CD14-positive monocyte (primary cell): Measurements from ENCODE around the gene ACVR2B. TPM values are rescaled to one million over a fixed set of nuclear protein-coding genes. Genes with fewer than 3 reads are reported as not detected.

Source experiments
- DNase-seq, 3 donors: peaks; one replicate each; pipeline ENCODE4 v3.0.0-alpha.2; 2011 to 2022
- H2AFZ ChIP-seq: 2 replicates; pipeline ENCODE4 v1.6.0; 2012; ENCODE audit warnings: mild to moderate bottlenecking, low read depth, low read length, inconsistent platforms; ENCODE audit not compliant: insufficient read depth, poor library complexity, severe bottlenecking
- H3K27ac ChIP-seq, 2 donors: 1 replicate in 1 of 2; 2 replicates in 1 of 2; pipeline ENCODE4 v1.5.1; 2012 to 2013; ENCODE audit warnings: low read length in 2 of 2, control low read depth in 1 of 2, inconsistent platforms in 1 of 2, low read depth in 1 of 2, mild to moderate bottlenecking in 1 of 2
- H3K27me3 ChIP-seq, 2 donors: one replicate each; pipeline versions ENCODE4 v1.6.0 to v1.6.1; 2011 to 2013; ENCODE audit warnings: low read length in 2 of 2; ENCODE audit not compliant: control insufficient read depth in 2 of 2, insufficient read depth in 2 of 2
- H3K36me3 ChIP-seq, 2 donors: replicated peaks in 1 of 2; 1 replicate in 1 of 2; 2 replicates in 1 of 2; pipeline versions ENCODE4 v1.5.1 to v1.6.1; 2012 to 2013; ENCODE audit warnings: low read length in 2 of 2, control low read depth in 1 of 2, inconsistent platforms in 1 of 2, mild to moderate bottlenecking in 1 of 2; ENCODE audit not compliant: insufficient read depth in 2 of 2, control insufficient read depth in 1 of 2
- H3K4me1 ChIP-seq, 2 donors: 1 replicate in 1 of 2; 2 replicates in 1 of 2; pipeline versions ENCODE4 v1.5.1 to v1.6.1; 2012 to 2013; ENCODE audit warnings: low read length in 2 of 2, control low read depth in 1 of 2, inconsistent platforms in 1 of 2, mild to moderate bottlenecking in 1 of 2, moderate library complexity in 1 of 2; ENCODE audit not compliant: insufficient read depth in 2 of 2, control insufficient read depth in 1 of 2
- H3K4me2 ChIP-seq: replicated peaks from 2 replicates; pipeline ENCODE3; 2012; ENCODE audit warnings: low read length, moderate library complexity, mild to moderate bottlenecking; ENCODE audit not compliant: poor library complexity, severe bottlenecking; ENCODE audit errors: extremely low read depth
- H3K4me3 ChIP-seq, 3 experiments: fragments of 200-600 bp in 1 of 3; sonication (generic) in 1 of 3; replicated peaks in 1 of 3; 1 replicate in 2 of 3; 2 replicates in 1 of 3; pipeline ENCODE4 v1.5.1; 2011 to 2013; ENCODE audit warnings: low read length in 3 of 3, mild to moderate bottlenecking in 3 of 3, control low read depth in 2 of 3, low read depth in 2 of 3, inconsistent platforms in 1 of 3, moderate library complexity in 1 of 3
- H3K79me2 ChIP-seq: 2 replicates; pipeline ENCODE4 v1.6.0; 2012; ENCODE audit warnings: mild to moderate bottlenecking, control low read depth, inconsistent platforms, low read length, moderate library complexity; ENCODE audit not compliant: insufficient read depth
- H3K9ac ChIP-seq: 2 replicates; pipeline ENCODE4 v1.6.0; 2017; ENCODE audit warnings: low read length, mild to moderate bottlenecking; ENCODE audit not compliant: insufficient read depth, poor library complexity, severe bottlenecking
- H3K9me3 ChIP-seq, 2 donors: replicated peaks in 1 of 2; 1 replicate in 1 of 2; 2 replicates in 1 of 2; pipeline versions ENCODE4 v1.5.1 to v1.6.1; 2012 to 2013; ENCODE audit warnings: low read length in 2 of 2, control low read depth in 1 of 2; ENCODE audit not compliant: control insufficient read depth in 1 of 2, insufficient read depth in 1 of 2
- H4K20me1 ChIP-seq: 2 replicates; pipeline ENCODE4 v1.6.0; 2012; ENCODE audit warnings: mild to moderate bottlenecking, low read length, control low read depth, moderate library complexity; ENCODE audit not compliant: insufficient read depth
- H3K27ac Mint-ChIP-seq, 7 donors: one replicate each; pipeline ENCODE4 v1.8.0; 2020; ENCODE audit warnings: mild to moderate bottlenecking in 7 of 7, mixed read lengths in 7 of 7, moderate library complexity in 6 of 7, inconsistent platforms in 2 of 7
- H3K27me3 Mint-ChIP-seq, 3 donors: one replicate each; pipeline ENCODE4 v1.8.0; 2021 to 2022; ENCODE audit warnings: low read depth in 3 of 3, mild to moderate bottlenecking in 3 of 3, mixed read lengths in 3 of 3, moderate library complexity in 3 of 3, inconsistent platforms in 1 of 3
- H3K36me3 Mint-ChIP-seq, 2 donors: one replicate each; pipeline ENCODE4 v1.8.0; 2020; ENCODE audit warnings: mixed read lengths in 2 of 2, inconsistent platforms in 1 of 2, mild to moderate bottlenecking in 1 of 2
- H3K4me1 Mint-ChIP-seq: one replicate; pipeline ENCODE4 v1.8.0; 2020; ENCODE audit warnings: mild to moderate bottlenecking, mixed read lengths
- H3K4me3 Mint-ChIP-seq, 2 donors: one replicate each; pipeline ENCODE4 v1.8.0; 2020; ENCODE audit warnings: mild to moderate bottlenecking in 2 of 2, mixed read lengths in 2 of 2, moderate library complexity in 1 of 2
- H3K9me3 Mint-ChIP-seq, 7 donors: one replicate each; pipeline ENCODE4 v1.8.0; 2020 to 2022; ENCODE audit warnings: mixed read lengths in 7 of 7, mild to moderate bottlenecking in 6 of 7, moderate library complexity in 6 of 7, inconsistent platforms in 2 of 7
- WGBS: methylation state at CpG from one replicate; pipeline ENCODE4 v1.1.5; 2013; ENCODE audit warnings: missing lambda C conversion rate; ENCODE audit not compliant: insufficient coverage; 5-methylcytosine and 5-hydroxymethylcytosine counted together
- intact Hi-C, 2 donors: fragments of 100-400 bp; cut with micrococcal nuclease; formaldehyde crosslinking; loops; one replicate each; pipeline versions ENCODE4 v1.15.0 to v1.15.1; 2023
- polyA plus RNA-seq, 3 donors: library from polyadenylated mRNA; depleted of rRNA in 1 of 3; unstranded in 2 of 3; stranded (reverse) in 1 of 3; fragments of 300-500 nt in 2 of 3; fragments of >200 nt in 1 of 3; fragmentation: Illumina TruSeq in 2 of 3; gene quantifications; 1 replicate in 2 of 3; 2 replicates in 1 of 3; pipeline ENCODE4 v1.2.3, GENCODE V29; 2012 to 2021
- TF ChIP-seq, protein P1 (sequence below): fragments of 200-600 bp; IDR thresholded peaks from one replicate; pipeline ENCODE4 v1.8.0; 2022; ENCODE audit warnings: antibody characterized with exemption, mild to moderate bottlenecking

The ACVR2B gene
- polyA plus RNA-seq, 3 donors = 0.15 to 0.41 TPM; not detected in 1

- peaks cover 0 to under 1% of the 10 kb centered on the region in 2 donors for H3K36me3 ChIP-seq
- H3K27me3 Mint-ChIP-seq = no peaks in the 10 kb centered on the region
- H3K9ac ChIP-seq = no peak overlapping the region
- H3K27ac Mint-ChIP-seq = no peak overlapping the region
- no peaks in the 10 kb centered on the region for H3K4me1 ChIP-seq
- intact Hi-C loops = loop anchor here in 1 of 2 donors (5.0 kb wide), 1 partner anchor 360 kb away; no protein-coding TSS in a partner anchor
- no peaks in the 10 kb centered on the region for H3K9me3 ChIP-seq
- no peak overlapping the region for H3K27ac ChIP-seq
- no peak overlapping the region for H3K4me2 ChIP-seq
- no peaks in the 10 kb centered on the region for H3K79me2 ChIP-seq
- no peak overlapping the region for H2AFZ ChIP-seq
- no peak overlapping the region for H3K4me3 ChIP-seq
- 96% methylated on average over 10 of the region's 21 CpGs for WGBS
- H3K27me3 ChIP-seq = no peaks in the 10 kb centered on the region
- TF ChIP-seq, protein P1, sequence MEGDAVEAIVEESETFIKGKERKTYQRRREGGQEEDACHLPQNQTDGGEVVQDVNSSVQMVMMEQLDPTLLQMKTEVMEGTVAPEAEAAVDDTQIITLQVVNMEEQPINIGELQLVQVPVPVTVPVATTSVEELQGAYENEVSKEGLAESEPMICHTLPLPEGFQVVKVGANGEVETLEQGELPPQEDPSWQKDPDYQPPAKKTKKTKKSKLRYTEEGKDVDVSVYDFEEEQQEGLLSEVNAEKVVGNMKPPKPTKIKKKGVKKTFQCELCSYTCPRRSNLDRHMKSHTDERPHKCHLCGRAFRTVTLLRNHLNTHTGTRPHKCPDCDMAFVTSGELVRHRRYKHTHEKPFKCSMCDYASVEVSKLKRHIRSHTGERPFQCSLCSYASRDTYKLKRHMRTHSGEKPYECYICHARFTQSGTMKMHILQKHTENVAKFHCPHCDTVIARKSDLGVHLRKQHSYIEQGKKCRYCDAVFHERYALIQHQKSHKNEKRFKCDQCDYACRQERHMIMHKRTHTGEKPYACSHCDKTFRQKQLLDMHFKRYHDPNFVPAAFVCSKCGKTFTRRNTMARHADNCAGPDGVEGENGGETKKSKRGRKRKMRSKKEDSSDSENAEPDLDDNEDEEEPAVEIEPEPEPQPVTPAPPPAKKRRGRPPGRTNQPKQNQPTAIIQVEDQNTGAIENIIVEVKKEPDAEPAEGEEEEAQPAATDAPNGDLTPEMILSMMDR = no peak
- H4K20me1 ChIP-seq = no peaks in the 10 kb centered on the region
- no peak overlapping the region for H3K4me3 Mint-ChIP-seq
- DNase-seq = no peak
- peaks cover 2% of the 10 kb centered on the region in 2 donors for H3K36me3 Mint-ChIP-seq
- no peaks in the 10 kb centered on the region for H3K4me1 Mint-ChIP-seq
- no peaks in the 10 kb centered on the region for H3K9me3 Mint-ChIP-seq
Measured at GRCh38 chr3:38477057-38477820, 23.5 kb downstream of the ACVR2B start.

DNA sequence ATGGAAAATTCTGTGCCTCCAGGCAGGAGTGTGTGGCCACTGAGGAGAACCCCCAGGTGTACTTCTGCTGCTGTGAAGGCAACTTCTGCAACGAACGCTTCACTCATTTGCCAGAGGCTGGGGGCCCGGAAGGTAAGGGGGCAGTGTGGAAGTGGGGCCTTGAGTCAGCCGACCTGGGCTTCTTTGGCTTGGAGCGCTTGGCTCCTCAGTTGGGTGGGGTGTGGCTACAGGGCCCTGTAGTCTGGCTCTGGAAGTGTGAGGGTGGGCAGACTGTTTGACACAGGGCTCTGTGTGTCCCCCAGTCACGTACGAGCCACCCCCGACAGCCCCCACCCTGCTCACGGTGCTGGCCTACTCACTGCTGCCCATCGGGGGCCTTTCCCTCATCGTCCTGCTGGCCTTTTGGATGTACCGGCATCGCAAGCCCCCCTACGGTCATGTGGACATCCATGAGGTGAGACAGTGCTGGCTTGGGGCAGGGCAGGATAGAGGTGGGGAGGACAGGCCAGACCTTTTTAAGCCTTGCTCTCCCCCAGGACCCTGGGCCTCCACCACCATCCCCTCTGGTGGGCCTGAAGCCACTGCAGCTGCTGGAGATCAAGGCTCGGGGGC, 24.3 kb downstream of the ACVR2B start:
- Mint-ChIP-seq H3K36me3 (peaks cover 2% of the 10 kb centered on the region in 2 donors), H3K4me3 (no peak overlapping the region), H3K27me3 (no peaks in the 10 kb centered on the region), H3K4me1 (no peaks in the 10 kb centered on the region), H3K9me3 (no peaks in the 10 kb centered on the region), H3K27ac (no peak overlapping the region)
- DNase-seq = no peak
- Histone ChIP-seq H3K9ac (no peak overlapping the region), H3K9me3 (no peaks in the 10 kb centered on the region), H3K79me2 (no peaks in the 10 kb centered on the region), H3K4me2 (no peak overlapping the region), H3K4me1 (no peaks in the 10 kb centered on the region), H3K27me3 (no peaks in the 10 kb centered on the region), H3K36me3 (peaks cover 0 to 2% of the 10 kb centered on the region in 2 donors), H3K4me3 (no peak overlapping the region), H4K20me1 (no peaks in the 10 kb centered on the region), H2AFZ (no peak overlapping the region), H3K27ac (no peak overlapping the region)
- intact Hi-C loops = loop anchor here (2.0 to 5.0 kb wide), 2 partner anchors 129 to 361 kb away; no protein-coding TSS in a partner anchor
- WGBS = 97% methylated on average over 13 of the region's 15 CpGs
- TF ChIP-seq, protein P1 = no peak
